AG09319 (cell line): ENCODE results near the gene DSP.

ENCODE experiments used
- DNase-seq: peaks from one replicate; pipeline ENCODE4 v3.0.0-alpha.2; 2010; ENCODE audit warnings: low read depth; ENCODE audit errors: extremely low read depth
- TF ChIP-seq, protein P1 (sequence below): IDR thresholded peaks from 2 replicates; pipeline ENCODE4 v1.5.1; 2011; ENCODE audit warnings: low read depth, mild to moderate bottlenecking, inconsistent platforms, low read length, moderate library complexity

Gene DSP

DNA sequence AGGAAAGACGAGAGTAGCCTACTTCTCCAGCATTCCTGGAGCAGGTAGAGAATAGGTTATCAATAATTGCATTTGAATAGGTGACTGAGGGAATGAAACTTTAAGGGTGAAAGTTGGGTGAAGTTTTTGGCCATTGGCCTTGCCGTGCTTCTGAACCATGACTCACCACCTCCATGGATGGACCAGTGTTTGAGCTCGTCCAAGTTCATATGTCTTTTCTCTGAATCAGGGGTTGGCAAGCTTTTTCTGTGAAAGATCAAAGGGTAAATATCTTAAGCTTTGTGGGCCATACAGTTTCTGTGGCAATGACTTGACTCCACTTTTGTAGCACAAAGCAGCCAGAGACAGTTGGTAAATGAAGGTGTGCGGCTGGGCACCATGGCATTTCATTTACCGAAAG is 80.3 kb downstream of the DSP start:
- no peak for DNase-seq

DNA sequence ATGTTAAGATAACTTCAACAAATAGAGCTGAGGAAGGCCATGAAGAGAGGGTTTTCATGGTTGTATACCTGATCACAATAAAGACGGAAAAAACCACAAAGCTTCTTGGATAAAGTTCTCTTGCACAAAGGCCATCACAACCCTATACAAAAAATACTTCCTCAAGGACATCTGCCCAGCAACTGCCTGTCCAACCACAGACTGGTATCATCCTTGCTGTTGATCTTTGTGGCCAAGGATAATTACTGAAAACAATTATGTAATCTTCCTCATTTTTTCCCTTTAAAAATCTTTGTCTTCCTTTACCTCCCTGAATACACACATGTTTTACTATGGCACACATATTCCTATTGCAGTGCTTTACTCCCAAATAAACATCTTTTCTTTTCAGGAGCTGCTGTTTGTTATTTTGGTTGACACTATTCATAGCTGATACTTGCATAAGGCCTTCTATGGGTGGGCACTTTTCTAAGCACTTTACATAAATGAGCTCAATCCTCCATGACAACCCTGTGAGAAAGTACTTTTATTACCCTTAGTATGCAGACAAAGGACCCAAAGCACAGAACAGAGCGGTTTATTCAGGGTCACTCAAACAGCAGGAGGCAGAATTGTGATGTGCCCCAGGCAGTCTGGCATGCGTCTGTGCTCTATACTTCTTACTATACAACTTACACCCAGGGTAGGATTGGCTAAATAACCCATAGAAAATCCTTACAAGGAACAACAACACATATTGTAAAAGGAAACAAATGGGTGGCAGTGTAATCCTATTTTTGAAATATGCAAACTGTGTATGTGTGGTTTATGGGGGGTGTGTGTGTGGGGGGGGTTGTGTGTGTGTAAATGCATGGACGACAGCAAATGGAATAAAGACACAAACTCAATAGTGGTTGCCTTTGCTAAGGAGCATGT is 83.6 kb downstream of the DSP start:
- DNase-seq: no peak
- TF ChIP-seq, protein P1, sequence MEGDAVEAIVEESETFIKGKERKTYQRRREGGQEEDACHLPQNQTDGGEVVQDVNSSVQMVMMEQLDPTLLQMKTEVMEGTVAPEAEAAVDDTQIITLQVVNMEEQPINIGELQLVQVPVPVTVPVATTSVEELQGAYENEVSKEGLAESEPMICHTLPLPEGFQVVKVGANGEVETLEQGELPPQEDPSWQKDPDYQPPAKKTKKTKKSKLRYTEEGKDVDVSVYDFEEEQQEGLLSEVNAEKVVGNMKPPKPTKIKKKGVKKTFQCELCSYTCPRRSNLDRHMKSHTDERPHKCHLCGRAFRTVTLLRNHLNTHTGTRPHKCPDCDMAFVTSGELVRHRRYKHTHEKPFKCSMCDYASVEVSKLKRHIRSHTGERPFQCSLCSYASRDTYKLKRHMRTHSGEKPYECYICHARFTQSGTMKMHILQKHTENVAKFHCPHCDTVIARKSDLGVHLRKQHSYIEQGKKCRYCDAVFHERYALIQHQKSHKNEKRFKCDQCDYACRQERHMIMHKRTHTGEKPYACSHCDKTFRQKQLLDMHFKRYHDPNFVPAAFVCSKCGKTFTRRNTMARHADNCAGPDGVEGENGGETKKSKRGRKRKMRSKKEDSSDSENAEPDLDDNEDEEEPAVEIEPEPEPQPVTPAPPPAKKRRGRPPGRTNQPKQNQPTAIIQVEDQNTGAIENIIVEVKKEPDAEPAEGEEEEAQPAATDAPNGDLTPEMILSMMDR: no peak

More for the DNA sequence above, 80.3 kb downstream of the DSP start:
- TF ChIP-seq, protein P1: no peak

DNA sequence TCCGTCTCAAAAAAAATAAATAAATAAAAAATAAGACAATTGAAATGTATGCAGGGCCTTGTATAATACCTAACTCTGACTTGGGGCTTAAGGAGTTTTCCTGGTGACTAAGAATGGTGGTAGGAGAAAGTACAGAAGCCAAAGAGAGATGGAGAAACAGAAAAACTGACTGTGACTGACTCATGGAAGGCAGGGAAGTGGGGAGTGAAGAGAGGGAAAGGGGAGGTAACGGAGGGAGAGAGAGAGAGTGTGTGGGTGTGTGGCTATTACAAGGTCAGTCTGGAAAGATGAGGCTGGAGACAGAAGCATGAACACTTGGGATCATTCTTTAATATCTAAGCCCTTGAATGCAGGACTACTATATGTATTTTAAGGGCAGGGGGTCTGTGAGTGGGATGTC is 87.0 kb downstream of the DSP start:
- DNase-seq: no peak
- TF ChIP-seq, protein P1: no peak

DNA sequence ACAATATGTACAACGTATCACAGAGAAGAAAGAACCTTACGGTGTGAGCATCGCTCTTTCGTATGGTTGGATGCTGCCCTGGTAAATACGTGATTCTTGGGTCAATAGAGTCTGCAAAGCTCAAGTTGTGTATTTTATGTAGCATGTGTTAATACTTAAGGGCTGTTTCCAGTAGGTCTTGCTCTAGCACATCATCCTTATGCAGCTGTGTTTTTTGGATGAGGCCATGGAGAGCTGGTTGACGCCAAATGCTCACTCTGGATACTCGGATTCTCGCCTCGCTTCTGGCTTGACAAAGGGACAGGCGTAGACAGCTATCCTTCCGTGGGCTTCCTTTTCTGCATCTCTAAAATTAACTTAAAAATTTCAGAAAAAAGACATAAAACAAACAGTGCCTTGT is 87.4 kb downstream of the DSP start:
- TF ChIP-seq, protein P1: no peak

DNA sequence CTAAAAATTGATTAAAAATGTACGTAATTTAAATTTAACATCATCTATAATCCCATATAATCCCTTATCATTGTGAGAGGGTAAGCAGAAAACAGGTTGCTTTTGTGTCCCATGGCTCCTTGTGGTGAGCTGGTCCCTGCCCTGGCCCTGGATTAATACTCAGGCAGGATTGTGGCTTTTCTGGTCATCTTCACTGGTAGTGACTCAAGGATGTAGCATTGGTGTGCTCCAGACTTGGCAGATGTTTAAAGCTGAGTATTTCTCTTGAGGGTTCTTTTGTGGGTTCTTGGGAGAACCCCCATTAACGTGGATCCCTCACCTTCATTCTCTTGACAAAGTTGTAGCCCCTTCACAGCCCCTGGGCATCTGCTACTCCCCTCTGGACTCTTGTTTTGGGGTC is 87.8 kb downstream of the DSP start:
- TF ChIP-seq, protein P1: no peak
- no peak for DNase-seq

More for the DNA sequence above, 87.4 kb downstream of the DSP start:
- no peak for DNase-seq

DNA sequence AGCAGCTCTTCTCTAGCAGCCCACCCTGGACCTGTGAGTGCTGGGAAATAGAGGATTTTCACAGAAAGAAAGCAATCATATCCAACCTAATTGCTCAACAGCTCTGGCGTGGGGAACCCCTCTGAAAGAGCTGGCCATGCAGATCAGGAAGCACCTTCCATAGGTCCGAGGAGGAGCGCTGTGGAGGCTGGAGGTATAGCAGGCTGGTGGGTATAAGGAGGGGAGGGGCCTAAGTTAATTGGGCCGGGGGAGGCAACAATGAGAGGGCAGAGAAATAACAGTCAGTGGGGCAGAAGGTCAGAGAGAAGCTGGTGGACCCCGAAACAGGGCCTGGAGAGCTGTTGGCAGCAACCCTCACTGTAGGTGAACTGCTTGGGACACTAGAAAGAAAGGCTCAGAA is 89.3 kb downstream of the DSP start:
- no peak for DNase-seq
- TF ChIP-seq, protein P1: no peak

DNA sequence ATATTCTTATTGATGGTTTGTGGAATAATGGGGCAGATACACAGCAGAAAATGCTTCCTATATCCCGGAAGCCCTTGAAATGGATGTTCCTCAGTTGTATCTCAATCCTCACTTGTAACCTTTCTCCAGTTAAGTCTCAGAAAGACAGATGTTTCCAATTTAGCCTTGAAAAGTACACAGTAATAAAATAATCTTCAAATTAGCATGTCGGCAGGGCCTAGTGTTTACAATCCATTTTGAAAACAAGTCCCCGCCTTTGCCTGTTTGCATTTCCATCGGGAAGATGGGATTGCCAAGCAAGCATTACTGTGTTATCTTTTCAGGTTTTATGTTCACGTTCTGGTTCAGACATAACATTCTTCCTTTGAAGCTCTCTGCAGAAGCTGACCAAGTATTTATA is 90.0 kb downstream of the DSP start:
- TF ChIP-seq, protein P1: no peak
- no peak for DNase-seq
